ENCODE results near the gene KCNA10. TPM values are rescaled to one million over a fixed set of nuclear protein-coding genes. Genes with fewer than 3 reads are reported as not detected.

The KCNA10 gene
- total and polyA plus RNA-seq, 10 of the 15 experiments (the other 5 are each of a cell fraction or from before 2014, with no cell fraction given): not detected

DNA sequence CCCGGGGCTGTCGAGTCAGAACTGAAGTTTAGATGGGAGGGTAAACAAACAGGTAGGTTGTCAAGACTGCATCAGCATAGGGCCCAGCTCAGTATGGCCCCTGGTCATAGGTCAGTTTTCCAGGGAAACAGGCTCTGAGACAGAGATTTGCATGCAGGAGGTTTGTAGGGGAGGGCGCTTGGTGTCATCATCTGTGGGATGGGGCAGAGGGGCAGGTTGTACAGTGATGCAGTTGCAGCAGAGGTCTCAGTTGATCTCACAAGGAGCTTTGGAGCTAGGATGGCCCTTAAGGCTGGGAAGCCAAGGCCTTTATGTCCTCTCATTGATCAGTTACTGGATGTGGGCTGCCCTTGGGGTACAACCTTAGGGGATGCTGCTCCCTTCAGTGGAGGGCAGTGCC is 38.5 kb upstream of the KCNA10 start:
- DNase-seq (ENCODE audit: low read depth, low spot score) (no peak), ATAC-seq (no peak), FAIRE-seq (no peak)
- Histone ChIP-seq H3K27ac (ENCODE audit: control insufficient read depth, insufficient read depth) (no peak overlapping the region), H3K9me3 (replicated peaks; ENCODE audit: control insufficient read depth, insufficient read depth, low read length) (no peaks in the 10 kb centered on the region), H3K9ac (ENCODE audit: control insufficient read depth, insufficient read depth, low read length) (no peak overlapping the region), H3K4me2 (ENCODE audit: control insufficient read depth, insufficient read depth) (no peak overlapping the region), H3K4me1 (ENCODE audit: control insufficient read depth, insufficient read depth, low read length) (no peaks in the 10 kb centered on the region), H3K27me3 (replicated peaks in 1 of 2; ENCODE audit: control insufficient read depth in 2 of 2, insufficient read depth in 2 of 2, low read length in 1 of 2) (peaks cover 13 to 23% of the 10 kb centered on the region in 2 experiments), H3K4me3 (no peak overlapping the region), H2AFZ (ENCODE audit: control insufficient read depth, low read depth, low read length) (no peak overlapping the region), H3K79me2 (ENCODE audit: control insufficient read depth, insufficient read depth, low read length) (no peaks in the 10 kb centered on the region), H3K36me3 (ENCODE audit: control insufficient read depth in 2 of 2, insufficient read depth in 2 of 2, low read length in 1 of 2) (no peaks in the 10 kb centered on the region), H4K20me1 (ENCODE audit: control insufficient read depth, insufficient read depth) (no peaks in the 10 kb centered on the region)
- no peak for TF ChIP-seq RAD21 (IDR thresholded peaks at IDR 0.05; ENCODE audit: insufficient read depth, low read depth, low read length)
- TF ChIP-seq CBX3 (IDR thresholded peaks at IDR 0.05; ENCODE audit: borderline replicate concordance, low read depth): no peak
- TF ChIP-seq, protein P1, sequence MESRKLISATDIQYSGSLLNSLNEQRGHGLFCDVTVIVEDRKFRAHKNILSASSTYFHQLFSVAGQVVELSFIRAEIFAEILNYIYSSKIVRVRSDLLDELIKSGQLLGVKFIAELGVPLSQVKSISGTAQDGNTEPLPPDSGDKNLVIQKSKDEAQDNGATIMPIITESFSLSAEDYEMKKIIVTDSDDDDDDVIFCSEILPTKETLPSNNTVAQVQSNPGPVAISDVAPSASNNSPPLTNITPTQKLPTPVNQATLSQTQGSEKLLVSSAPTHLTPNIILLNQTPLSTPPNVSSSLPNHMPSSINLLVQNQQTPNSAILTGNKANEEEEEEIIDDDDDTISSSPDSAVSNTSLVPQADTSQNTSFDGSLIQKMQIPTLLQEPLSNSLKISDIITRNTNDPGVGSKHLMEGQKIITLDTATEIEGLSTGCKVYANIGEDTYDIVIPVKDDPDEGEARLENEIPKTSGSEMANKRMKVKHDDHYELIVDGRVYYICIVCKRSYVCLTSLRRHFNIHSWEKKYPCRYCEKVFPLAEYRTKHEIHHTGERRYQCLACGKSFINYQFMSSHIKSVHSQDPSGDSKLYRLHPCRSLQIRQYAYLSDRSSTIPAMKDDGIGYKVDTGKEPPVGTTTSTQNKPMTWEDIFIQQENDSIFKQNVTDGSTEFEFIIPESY (IDR thresholded peaks at IDR 0.05): no peak
- no peak for TF ChIP-seq SUPT20H (IDR thresholded peaks at IDR 0.05; ENCODE audit: borderline replicate concordance, control insufficient read depth, low read depth, low read length)
- TF ChIP-seq, protein P2, sequence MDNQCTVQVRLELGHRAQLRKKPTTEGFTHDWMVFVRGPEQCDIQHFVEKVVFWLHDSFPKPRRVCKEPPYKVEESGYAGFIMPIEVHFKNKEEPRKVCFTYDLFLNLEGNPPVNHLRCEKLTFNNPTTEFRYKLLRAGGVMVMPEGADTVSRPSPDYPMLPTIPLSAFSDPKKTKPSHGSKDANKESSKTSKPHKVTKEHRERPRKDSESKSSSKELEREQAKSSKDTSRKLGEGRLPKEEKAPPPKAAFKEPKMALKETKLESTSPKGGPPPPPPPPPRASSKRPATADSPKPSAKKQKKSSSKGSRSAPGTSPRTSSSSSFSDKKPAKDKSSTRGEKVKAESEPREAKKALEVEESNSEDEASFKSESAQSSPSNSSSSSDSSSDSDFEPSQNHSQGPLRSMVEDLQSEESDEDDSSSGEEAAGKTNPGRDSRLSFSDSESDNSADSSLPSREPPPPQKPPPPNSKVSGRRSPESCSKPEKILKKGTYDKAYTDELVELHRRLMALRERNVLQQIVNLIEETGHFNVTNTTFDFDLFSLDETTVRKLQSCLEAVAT (IDR thresholded peaks at IDR 0.05): no peak
- no peak for TF ChIP-seq ATF7 (IDR thresholded peaks at IDR 0.05; ENCODE audit: low read depth)
- TF ChIP-seq ZNF274 (IDR thresholded peaks at IDR 0.05; ENCODE audit: insufficient read depth, insufficient read length): no peak
- TF ChIP-seq POLR2A (IDR thresholded peaks at IDR 0.05; ENCODE audit: low read depth, low read length): no peak
- TF ChIP-seq NFIC (IDR thresholded peaks at IDR 0.05; ENCODE audit: low read depth, low read length): no peak
- TF ChIP-seq NR2C1 (IDR thresholded peaks at IDR 0.05): no peak
- no peak for TF ChIP-seq BMI1 (IDR thresholded peaks at IDR 0.05; ENCODE audit: borderline replicate concordance)
- TF ChIP-seq SIX5 (IDR thresholded peaks at IDR 0.05; ENCODE audit: low read depth, low read length, severe bottlenecking): no peak
- TF ChIP-seq, protein P3, sequence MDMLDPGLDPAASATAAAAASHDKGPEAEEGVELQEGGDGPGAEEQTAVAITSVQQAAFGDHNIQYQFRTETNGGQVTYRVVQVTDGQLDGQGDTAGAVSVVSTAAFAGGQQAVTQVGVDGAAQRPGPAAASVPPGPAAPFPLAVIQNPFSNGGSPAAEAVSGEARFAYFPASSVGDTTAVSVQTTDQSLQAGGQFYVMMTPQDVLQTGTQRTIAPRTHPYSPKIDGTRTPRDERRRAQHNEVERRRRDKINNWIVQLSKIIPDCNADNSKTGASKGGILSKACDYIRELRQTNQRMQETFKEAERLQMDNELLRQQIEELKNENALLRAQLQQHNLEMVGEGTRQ (IDR thresholded peaks at IDR 0.05; ENCODE audit: borderline replicate concordance, low read depth, low read length): no peak
- BruUV-seq (replicated peaks): no TSS peak
- 7% methylated on average over 3 of the region's 3 CpGs for WGBS (ENCODE audit: insufficient coverage, insufficient replicate concordance, low lambda C conversion rate, missing lambda C conversion rate)
- ChIA-PET POLR2A (no interaction called here), RAD21 (ENCODE audit: unreplicated experiment) (no interaction called here), CTCF (interaction anchor here (0.7 to 2.7 kb wide), 4 partner anchors 16 to 226 kb away, joined by 3 to 10 read pairs (median 4); no protein-coding TSS in a partner anchor), SMC1A (ENCODE audit: uncharacterized antibody, unreplicated experiment) (interaction anchor here (0.8 kb wide), 1 partner anchor 15 kb away, joined by 4 read pairs; no protein-coding TSS in a partner anchor)
- intact Hi-C loops (cut with micrococcal nuclease; ENCODE audit: unreplicated experiment): no loop called here
- in situ Hi-C loops (cut with MboI): no loop called here
